HCT116 (cell line): ENCODE data around the gene UBAP1L. TPM values are rescaled to one million over a fixed set of nuclear protein-coding genes. Genes with fewer than 3 reads are reported as not detected.

ENCODE experiments used
- ATAC-seq: fragments of 200-7000 bp; cut with Tn5 transposase; 2 replicates; pipeline ENCODE4 v1.9.1; 2020; ENCODE audit warnings: mild to moderate bottlenecking, moderate library complexity
- BruUV-seq: library from RNA; stranded (reverse); fragments of 400-500 nt; replicated peaks from 2 replicates; lab custom pipeline; 2021; lab: Mats Ljungman, UMichigan
- CTCF ChIA-PET: fragments of 300-600 bp; sonication (Branson Sonifier 250); formaldehyde crosslinking; loops from one replicate; lab custom pipeline; 2021; ENCODE audit warnings: antibody characterized with exemption; lab: Charles Lee
- POLR2A ChIA-PET: fragments of 300-600, 350-600 bp; sonication (Branson Sonifier 250); formaldehyde crosslinking; loops from one replicate; lab custom pipeline; 2021; ENCODE audit warnings: antibody characterized with exemption; lab: Charles Lee
- RAD21 ChIA-PET, 2 experiments: fragments of 300-600 bp; sonication (Branson Sonifier 250); formaldehyde crosslinking; loops; one replicate each; lab custom pipeline; 2023; ENCODE audit warnings: low total read pairs in 2 of 2; ENCODE audit not compliant: uncharacterized antibody in 2 of 2, unreplicated experiment in 2 of 2, low non-redundant PET in 1 of 2; lab: Charles Lee
- DNase-seq: peaks from one replicate; pipeline ENCODE4 v3.0.0-alpha.2; 2010; ENCODE audit warnings: low read depth, low spot score
- H2AFZ ChIP-seq: fragments of 200-600 bp; shearing (Covaris generic), sonication (generic); 2 replicates; pipeline ENCODE4 v1.6.1; 2017; ENCODE audit warnings: low read depth, mixed run types, mixed read lengths, antibody characterized with exemption, low read length; ENCODE audit not compliant: poor library complexity, severe bottlenecking
- H3K27ac ChIP-seq: 2 replicates; pipeline ENCODE4 v1.5.1; 2012; ENCODE audit warnings: low read depth, low read length
- H3K27me3 ChIP-seq: fragments of 200-600 bp; sonication (generic); 2 replicates; pipeline ENCODE4 v1.6.1; 2016; ENCODE audit warnings: mixed run types, low read length, mixed read lengths; ENCODE audit not compliant: insufficient read depth
- H3K36me3 ChIP-seq, 2 experiments: fragments of 200-500 bp in 1 of 2; fragments of 200-600 bp in 1 of 2; sonication (Bioruptor generic) in 1 of 2; sonication (generic) in 1 of 2; 2 replicates each; pipeline versions ENCODE4 v1.5.1 to v1.6.1; 2014 to 2016; ENCODE audit warnings: low read length in 2 of 2, inconsistent platforms in 1 of 2, mixed read lengths in 1 of 2, mixed run types in 1 of 2; ENCODE audit not compliant: insufficient read depth in 2 of 2, control insufficient read depth in 1 of 2
- H3K4me1 ChIP-seq, 2 experiments: fragments of 200-600 bp in 1 of 2; sonication (generic) in 1 of 2; 2 replicates each; pipeline versions ENCODE4 v1.5.1 to v1.6.1; 2012 to 2017; ENCODE audit warnings: low read length in 2 of 2, inconsistent platforms in 1 of 2, mild to moderate bottlenecking in 1 of 2, mixed read lengths in 1 of 2, mixed run types in 1 of 2, moderate library complexity in 1 of 2; ENCODE audit not compliant: insufficient read depth in 2 of 2, control insufficient read depth in 1 of 2
- H3K4me2 ChIP-seq: fragments of 200-600 bp; sonication (generic); 2 replicates; pipeline ENCODE4 v1.6.1; 2017; ENCODE audit warnings: mixed run types, low read length, mixed read lengths
- H3K4me3 ChIP-seq, 2 experiments: fragments of 200-600 bp in 1 of 2; sonication (generic) in 1 of 2; replicated peaks in 1 of 2; 2 replicates each; pipeline ENCODE4 v1.5.1; 2011 to 2016; ENCODE audit warnings: low read length in 2 of 2, control low read depth in 1 of 2, low read depth in 1 of 2, mild to moderate bottlenecking in 1 of 2, mixed read lengths in 1 of 2, mixed run types in 1 of 2
- H3K79me2 ChIP-seq: fragments of 200-600 bp; sonication (generic); 2 replicates; pipeline ENCODE4 v1.6.1; 2017; ENCODE audit warnings: mild to moderate bottlenecking, mixed run types, low read length, moderate library complexity, mixed read lengths; ENCODE audit not compliant: insufficient read depth
- H3K9ac ChIP-seq: fragments of 200-600 bp; sonication (generic); 2 replicates; pipeline ENCODE4 v1.6.1; 2016; ENCODE audit warnings: low read length, mixed read lengths
- H3K9me2 ChIP-seq: fragments of 200-600 bp; sonication (generic), shearing (Covaris generic); 2 replicates; pipeline ENCODE4 v1.6.1; 2017; ENCODE audit warnings: mixed run types, mild to moderate bottlenecking, moderate library complexity; ENCODE audit not compliant: insufficient read depth
- H3K9me3 ChIP-seq, 2 experiments: fragments of 200-500 bp in 1 of 2; fragments of 200-600 bp in 1 of 2; sonication (Bioruptor generic) in 1 of 2; sonication (generic) in 1 of 2; 2 replicates each; pipeline ENCODE4 v1.6.1; 2014 to 2017; ENCODE audit warnings: low read length in 2 of 2, mixed read lengths in 2 of 2, inconsistent platforms in 1 of 2, low read depth in 1 of 2, mild to moderate bottlenecking in 1 of 2, mixed run types in 1 of 2, moderate library complexity in 1 of 2; ENCODE audit not compliant: control insufficient read depth in 1 of 2, insufficient read depth in 1 of 2
- H4K20me1 ChIP-seq: fragments of 200-600 bp; sonication (generic), shearing (Covaris generic); 2 replicates; pipeline ENCODE4 v1.6.1; 2017; ENCODE audit warnings: mixed run types, mild to moderate bottlenecking, moderate library complexity; ENCODE audit not compliant: insufficient read depth
- CBX3 ChIP-seq: IDR thresholded peaks from 2 replicates; pipeline ENCODE4 v1.6.1; 2012; ENCODE audit warnings: low read depth
- CEBPB ChIP-seq: IDR thresholded peaks from 2 replicates; pipeline ENCODE4 v1.6.1; 2012; ENCODE audit warnings: low read depth
- EZH2 ChIP-seq: fragments of 200-600 bp; sonication (generic); IDR thresholded peaks from 2 replicates; pipeline ENCODE4 v1.6.1; 2017; ENCODE audit warnings: antibody characterized with exemption, mixed run types
- EZH2phosphoT487 ChIP-seq: fragments of 200-600 bp; IDR thresholded peaks from 2 replicates; pipeline ENCODE4 v1.6.1; 2018; ENCODE audit warnings: antibody characterized with exemption, borderline replicate concordance
- JUND ChIP-seq: IDR thresholded peaks from 2 replicates; pipeline ENCODE4 v1.6.1; 2012
- POLR2A ChIP-seq: IDR thresholded peaks from 2 replicates; pipeline ENCODE4 v1.7.0; 2011; ENCODE audit warnings: borderline replicate concordance; ENCODE audit not compliant: insufficient read depth, insufficient read length; ENCODE audit errors: extremely low read depth
- POLR2AphosphoS5 ChIP-seq: IDR thresholded peaks from 2 replicates; pipeline ENCODE4 v1.6.1; 2011; ENCODE audit warnings: mild to moderate bottlenecking, low read depth, low read length, moderate library complexity
- RAD21 ChIP-seq: IDR thresholded peaks from 2 replicates; pipeline ENCODE4 v1.6.1; 2012; ENCODE audit warnings: low read depth, mild to moderate bottlenecking
- REST ChIP-seq: IDR thresholded peaks from 2 replicates; pipeline ENCODE4 v1.6.1; 2012; ENCODE audit warnings: low read depth
- SIN3A ChIP-seq: IDR thresholded peaks from 2 replicates; pipeline ENCODE4 v1.6.1; 2012; ENCODE audit warnings: low read depth
- SP1 ChIP-seq: IDR thresholded peaks from 2 replicates; pipeline ENCODE4 v1.6.1; 2012; ENCODE audit warnings: low read depth
- SRF ChIP-seq: IDR thresholded peaks from 2 replicates; pipeline ENCODE4 v1.6.1; 2012; ENCODE audit warnings: low read depth
- TCF7L2 ChIP-seq: IDR thresholded peaks from 2 replicates; pipeline ENCODE4 v1.7.0; 2011; ENCODE audit warnings: borderline replicate concordance, inconsistent platforms; ENCODE audit not compliant: insufficient read depth, insufficient read length; ENCODE audit errors: extremely low read depth
- ZBTB33 ChIP-seq: IDR thresholded peaks from 2 replicates; pipeline ENCODE4 v1.6.1; 2011; ENCODE audit warnings: mild to moderate bottlenecking, low read length, moderate library complexity; ENCODE audit not compliant: insufficient replicate concordance; ENCODE audit errors: extremely low read depth
- ZFX ChIP-seq: fragments of 450-650 bp; IDR thresholded peaks from 2 replicates; pipeline ENCODE4 v1.6.1; 2017
- intact Hi-C: fragments of 100-400 bp; cut with micrococcal nuclease; formaldehyde crosslinking; loops from 2 replicates; pipeline ENCODE4 v1.10.0; 2022
- total RNA-seq: library from RNA; stranded (reverse); gene quantifications from one replicate; pipeline ENCODE4 v1.2.1, GENCODE V29; 2021; ENCODE audit not compliant: unreplicated experiment

Gene UBAP1L
- total RNA-seq, 1 experiment from 2014 or later: 4.0 TPM

- DNase-seq: no peak
- intact Hi-C loops: no loop called here
- no peak for TF ChIP-seq RAD21
- no peak for TF ChIP-seq CEBPB
- TF ChIP-seq, all 23 proteins: peak for 0
- Histone ChIP-seq H3K9me2 (no peaks in the 10 kb centered on the region), H2AFZ (no peak overlapping the region), H3K4me1 (no peaks in the 10 kb centered on the region), H3K36me3 (peaks cover 5 to 13% of the 10 kb centered on the region in 2 experiments; a peak in 3 of 4 replicates), H3K79me2 (no peaks in the 10 kb centered on the region), H3K9ac (no peak overlapping the region), H3K4me2 (no peak overlapping the region), H3K9me3 (no peaks in the 10 kb centered on the region), H3K27ac (no peak overlapping the region), H3K4me3 (no peak overlapping the region), H3K27me3 (no peaks in the 10 kb centered on the region), H4K20me1 (0 out of 2 replicates have a peak, but pooled peaks cover 3% of the 10 kb centered on the region)
- CTCF ChIA-PET: interaction anchor here (1.7 kb wide), 1 partner anchor 9 kb away, joined by 4 read pairs; no protein-coding TSS in a partner anchor
- RAD21 ChIA-PET: no interaction called here
- POLR2A ChIA-PET: no interaction called here
- BruUV-seq: no TSS peak
- no peak for ATAC-seq
These were observed 4.2 kb downstream of the UBAP1L start for GRCh38 chr15:65110676-65111292.

DNA sequence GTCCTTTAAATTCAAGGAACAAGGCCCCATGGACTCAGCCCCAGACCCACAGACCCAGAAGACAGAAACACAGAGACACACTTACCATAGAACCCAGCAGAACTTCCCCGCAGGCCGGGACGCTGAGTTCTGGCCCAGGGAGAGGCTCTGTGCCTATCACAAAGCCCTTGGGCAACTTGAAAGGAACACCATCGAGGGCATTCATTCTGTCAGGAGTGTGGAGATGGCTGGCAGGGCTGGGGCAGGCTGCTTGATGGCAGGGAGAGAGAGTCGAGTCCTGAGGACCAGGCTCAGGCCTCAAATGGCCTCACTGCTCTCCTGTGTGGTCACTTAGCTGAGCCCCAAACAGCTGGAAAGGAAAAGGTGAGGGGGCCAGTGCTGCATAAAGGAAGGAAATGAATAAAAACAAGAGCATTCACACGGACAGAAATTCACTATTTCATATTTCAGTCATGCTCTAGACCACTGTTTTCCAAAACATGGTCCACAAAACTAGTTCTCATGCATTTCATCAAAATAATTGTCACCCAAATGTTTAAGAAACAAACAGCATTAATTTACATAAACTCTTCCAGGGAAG lies 8.9 kb downstream of the UBAP1L start:
- no peak for DNase-seq
- Histone ChIP-seq H3K9me3 (no peaks in the 10 kb centered on the region), H3K79me2 (no peaks in the 10 kb centered on the region), H4K20me1 (no peaks in the 10 kb centered on the region), H3K4me3 (no peak overlapping the region), H3K27ac (no peak overlapping the region), H3K9ac (no peak overlapping the region), H2AFZ (no peak overlapping the region), H3K4me2 (no peak overlapping the region), H3K36me3 (peaks cover 0 to 3% of the 10 kb centered on the region in 2 experiments; a peak in 1 of 4 replicates), H3K9me2 (no peaks in the 10 kb centered on the region), H3K27me3 (no peaks in the 10 kb centered on the region), H3K4me1 (no peaks in the 10 kb centered on the region)
- ATAC-seq: no peak
- TF ChIP-seq CBX3: no peak
- TF ChIP-seq ZBTB33: no peak
- no peak for TF ChIP-seq SP1
- TF ChIP-seq POLR2A: no peak
- no peak for TF ChIP-seq EZH2
- TF ChIP-seq REST: no peak
- TF ChIP-seq SIN3A: no peak
- TF ChIP-seq EZH2phosphoT487: no peak
- TF ChIP-seq ZFX: no peak
- no peak for TF ChIP-seq POLR2AphosphoS5
- TF ChIP-seq SRF: no peak
- TF ChIP-seq TCF7L2: no peak
- TF ChIP-seq JUND: no peak
- ChIA-PET RAD21 (no interaction called here), CTCF (interaction anchor here (1.1 kb wide), 1 partner anchor 39 kb away, joined by 3 read pairs; no protein-coding TSS in a partner anchor), POLR2A (no interaction called here)
- BruUV-seq: no TSS peak
- intact Hi-C loops: no loop called here
